Limb (tissue), 2 donors: Measurements from ENCODE around the gene MYLK.

Experiments
- DNase-seq, 2 donors: peaks; one replicate each; pipeline ENCODE4 v3.0.0-alpha.2; 2016; ENCODE audit errors: extremely low spot score in 2 of 2

MYLK gene

DNA sequence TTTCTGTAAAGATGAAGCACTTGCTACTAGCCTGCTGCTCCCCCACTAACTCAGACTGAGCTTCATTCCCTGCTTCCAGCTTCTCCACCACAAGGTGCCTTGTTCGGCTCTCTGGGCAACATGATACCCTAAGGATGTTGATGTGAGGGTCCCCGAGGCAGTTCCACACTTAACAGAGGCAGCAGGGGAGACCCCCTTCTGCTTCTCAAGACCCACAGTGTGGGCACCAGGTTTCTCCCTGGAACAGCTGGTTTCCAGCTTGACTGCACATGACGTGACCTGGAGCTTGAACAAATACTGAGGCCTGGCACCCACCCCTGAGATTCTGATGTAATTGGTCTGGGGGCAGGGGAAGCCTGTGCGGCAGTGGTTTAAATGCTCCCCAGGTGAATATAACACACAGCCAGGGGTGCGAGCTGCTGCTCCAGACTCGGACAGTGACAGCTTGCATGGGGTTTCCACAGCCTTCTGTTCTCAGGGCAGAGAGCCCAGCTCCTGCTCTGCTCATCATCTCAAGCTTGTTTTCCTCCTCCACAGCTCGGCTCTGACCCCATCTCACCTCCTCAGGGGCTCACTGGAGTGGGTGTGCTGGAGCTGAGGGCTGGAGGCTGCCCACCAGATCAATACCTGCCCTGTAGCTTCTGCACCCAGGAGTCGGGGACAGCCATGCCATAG is 204.3 kb downstream of the MYLK start:
- no peak for DNase-seq

DNA sequence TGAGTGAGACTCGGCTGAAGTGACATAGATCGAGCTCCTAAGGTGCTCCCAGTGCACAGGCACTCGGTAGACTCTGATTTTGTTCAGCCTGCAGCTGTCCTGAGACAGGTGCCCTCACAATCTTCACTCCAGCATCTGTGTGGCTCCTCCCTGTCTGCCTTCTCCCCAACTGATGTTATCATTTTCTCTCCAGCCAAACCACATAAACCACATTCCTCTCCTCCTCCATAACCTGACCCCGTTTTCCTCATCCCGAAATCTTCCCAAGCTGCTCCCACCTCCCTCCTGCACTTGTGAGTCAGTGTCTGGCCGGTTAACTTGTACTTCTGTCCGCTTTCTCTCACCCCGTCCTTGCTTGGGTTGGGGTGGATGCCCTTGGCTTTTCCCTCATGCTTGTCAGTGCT is 206.0 kb downstream of the MYLK start:
- DNase-seq = no peak

DNA sequence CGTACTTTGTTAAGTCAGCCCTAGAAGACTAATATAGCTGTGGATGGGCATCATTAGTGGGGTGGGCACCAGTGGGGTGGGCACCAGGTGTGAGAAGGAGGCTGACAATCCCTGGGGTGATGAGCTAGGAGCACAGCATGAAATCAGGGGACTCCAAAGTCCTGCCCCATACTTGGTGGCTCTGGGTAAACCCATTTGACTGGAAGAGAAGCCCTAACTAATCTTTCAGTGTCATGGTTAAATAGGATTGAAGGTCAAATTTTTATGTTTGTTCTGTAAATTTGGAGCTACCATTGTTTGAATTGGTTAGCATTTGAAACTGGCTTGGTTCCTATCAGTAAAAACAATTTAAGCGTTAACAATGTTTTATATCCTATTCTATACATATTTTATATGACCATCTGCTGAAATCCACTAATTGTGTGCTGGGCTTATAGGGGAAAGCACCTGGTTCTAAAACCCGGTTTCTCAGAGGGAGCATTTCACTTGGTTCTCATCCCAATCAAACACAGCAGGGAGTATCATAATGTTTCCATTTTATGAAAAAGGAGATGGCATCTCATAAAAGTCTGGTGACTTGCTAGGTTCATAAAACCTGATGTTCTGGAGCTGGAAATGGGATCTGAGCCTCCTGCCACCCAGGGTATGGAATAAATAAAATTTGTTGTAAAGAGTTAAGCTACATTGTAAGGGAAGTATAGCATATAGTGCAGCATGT is 211.5 kb downstream of the MYLK start:
- no peak for DNase-seq

- no peak for DNase-seq
Observed at GRCh38 chr3:123670743-123671142, 213.4 kb downstream of the MYLK start.

DNA sequence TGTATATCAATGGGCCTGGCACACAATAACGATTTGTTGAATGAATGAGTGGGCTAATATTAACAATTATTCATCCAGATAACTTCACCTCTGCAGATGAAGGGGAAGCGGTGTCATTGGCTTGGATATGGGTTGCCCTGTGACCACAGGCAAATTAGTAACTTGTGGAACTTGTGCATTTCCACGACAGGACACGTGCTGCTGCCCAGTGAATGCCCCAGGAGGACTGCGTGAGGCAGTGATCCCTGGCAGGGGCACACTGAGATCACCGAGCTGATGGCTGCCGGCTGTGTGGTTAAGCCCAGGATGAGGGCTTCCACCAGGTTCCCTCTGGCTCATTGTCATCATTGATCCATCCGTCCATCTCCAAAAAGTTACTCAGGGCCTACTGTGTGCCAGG is 215.2 kb downstream of the MYLK start:
- DNase-seq = no peak

DNA sequence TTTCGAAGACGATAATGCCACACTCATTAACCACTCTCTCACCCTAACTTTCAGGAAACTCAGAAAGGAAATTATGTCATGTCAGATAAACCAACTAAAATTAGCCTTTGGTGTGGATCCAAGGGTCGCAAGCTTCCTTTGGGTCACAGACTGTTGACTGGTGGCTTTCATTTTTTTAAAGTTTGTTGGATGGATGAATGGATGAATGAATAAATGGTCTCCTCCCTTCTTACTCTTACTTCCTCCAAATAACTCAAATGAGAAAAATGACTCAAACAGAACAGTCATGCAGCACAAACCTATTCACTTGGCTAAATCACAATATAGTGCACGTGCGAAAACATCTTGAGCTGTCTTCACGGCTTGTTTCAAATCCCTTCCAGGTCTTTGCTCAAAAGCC is 216.3 kb downstream of the MYLK start:
- DNase-seq = no peak

DNA sequence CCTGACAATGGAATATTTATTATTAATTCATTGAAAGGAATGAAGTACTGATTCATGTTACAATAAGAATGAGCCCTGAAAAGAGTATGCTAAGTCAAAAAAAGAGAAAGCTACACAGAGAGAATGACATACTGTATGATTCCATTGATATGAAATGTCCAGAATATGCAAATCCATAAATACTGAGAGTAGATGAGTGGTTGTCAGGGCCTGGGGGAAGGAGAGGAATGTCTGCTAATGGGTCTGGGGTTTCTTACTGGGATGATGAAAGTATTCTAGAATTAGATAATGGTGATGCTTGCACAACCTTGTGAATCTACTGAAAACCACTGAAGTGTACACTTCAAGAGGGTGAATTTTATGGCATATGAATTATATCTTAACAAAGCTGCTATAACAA is 219.4 kb downstream of the MYLK start:
- no peak for DNase-seq

DNA sequence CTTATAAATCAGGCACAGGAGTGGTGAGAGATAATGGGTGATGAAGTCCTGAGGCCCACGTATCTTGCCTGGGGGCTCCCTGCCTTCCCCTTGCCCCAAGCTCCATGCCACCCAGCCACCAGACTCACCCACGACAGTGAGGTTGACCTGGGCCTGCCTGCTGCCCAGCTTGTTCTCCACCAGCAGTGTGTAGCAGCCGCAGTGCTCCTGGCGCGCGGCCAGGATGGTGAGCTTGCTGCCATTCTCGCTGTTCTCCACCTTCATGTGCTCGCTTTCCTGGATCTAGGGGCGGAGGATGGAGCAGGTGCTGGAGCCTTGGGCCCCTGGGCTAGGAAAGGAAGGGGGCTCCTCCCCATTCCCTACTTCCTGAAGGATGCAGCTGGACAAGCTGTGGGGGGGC is 220.2 kb downstream of the MYLK start:
- no peak for DNase-seq

GRCh38 chr3:123661973-123662372 is 222.2 kb downstream of the MYLK start:
- no peak for DNase-seq

GRCh38 chr3:123660900-123661299 is 223.2 kb downstream of the MYLK start:
- peak; percentile 88 to 90 for DNase-seq

GRCh38 chr3:123660141-123660675 is 223.9 kb downstream of the MYLK start:
- DNase-seq = no peak

DNA sequence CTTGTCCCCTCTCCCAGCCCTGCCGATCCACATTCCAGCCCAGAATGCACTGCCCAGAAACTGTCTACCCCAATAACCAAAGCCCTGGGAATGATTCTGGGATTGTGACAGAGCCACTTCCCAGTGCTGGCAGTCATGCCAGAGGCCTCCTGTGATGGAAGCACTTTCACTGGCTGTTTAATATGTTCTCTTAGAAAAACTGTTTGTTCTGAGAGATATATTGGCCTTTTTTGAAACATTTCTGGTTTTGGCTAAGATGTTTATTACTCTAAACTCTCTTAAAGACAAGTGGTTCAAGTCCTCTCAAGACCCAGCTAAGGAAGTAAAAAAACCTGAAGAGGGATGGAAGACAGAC is 225.3 kb downstream of the MYLK start:
- DNase-seq = no peak

GRCh38 chr3:123658118-123658851 is 225.8 kb downstream of the MYLK start:
- DNase-seq = no peak

DNA sequence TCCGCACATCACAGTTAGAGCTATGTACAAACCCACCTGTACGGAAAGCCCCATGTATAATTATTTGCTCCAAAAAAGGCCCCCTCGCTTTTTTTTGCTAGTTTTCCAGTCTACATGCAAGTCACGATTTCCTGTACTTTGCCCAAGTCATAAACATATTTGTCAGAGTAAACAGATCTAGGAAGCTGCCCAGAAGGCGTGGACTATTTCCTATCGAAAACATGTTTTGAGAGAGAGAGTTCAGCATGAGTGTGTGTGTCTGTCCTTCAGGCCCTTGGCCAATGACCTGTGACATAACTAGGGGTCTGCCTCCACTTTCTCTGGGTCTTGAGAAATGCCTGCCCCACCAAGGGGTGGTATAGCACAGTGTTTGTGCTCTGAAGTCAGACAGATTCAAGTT is 226.6 kb downstream of the MYLK start:
- no peak for DNase-seq

DNA sequence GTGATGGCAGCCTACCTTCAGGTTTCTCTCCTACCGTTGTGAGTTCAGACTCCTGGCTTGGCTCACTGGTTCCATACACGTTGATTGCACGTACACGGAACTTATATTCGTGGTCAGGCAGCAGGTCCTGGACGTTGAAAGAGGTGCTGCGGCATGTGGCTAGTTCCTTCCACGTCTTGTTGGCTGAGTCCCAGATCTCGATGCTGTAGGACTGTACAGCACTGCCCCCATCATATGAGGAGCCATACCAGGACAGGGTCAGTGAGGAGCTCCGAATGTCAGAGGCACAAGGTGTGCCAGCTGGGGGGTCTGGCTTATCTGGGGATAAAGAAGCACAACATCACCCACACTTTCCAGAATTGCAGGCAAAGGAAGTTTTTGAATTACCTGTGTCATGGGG is 227.0 kb downstream of the MYLK start:
- no peak for DNase-seq

DNA sequence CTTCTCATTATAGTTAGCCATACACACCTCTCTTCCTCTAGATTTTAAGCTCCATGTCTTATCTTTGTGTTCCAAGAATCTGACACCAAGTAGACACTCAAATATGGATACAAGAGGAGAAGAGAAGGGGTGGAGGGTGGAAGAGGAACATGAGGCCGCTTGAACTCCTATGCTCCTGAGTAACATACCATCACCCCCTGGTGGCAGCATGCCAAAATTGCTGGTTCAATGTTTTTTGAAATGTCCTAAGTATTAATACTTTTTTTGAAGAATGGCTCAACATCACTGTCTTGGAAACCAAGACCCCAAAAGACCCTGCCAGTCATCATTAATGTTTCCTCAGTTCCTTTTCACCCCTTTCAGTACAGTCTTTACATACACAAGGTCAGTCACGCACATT is 227.4 kb downstream of the MYLK start:
- DNase-seq = no peak

GRCh38 chr3:123656274-123656673 is 227.9 kb downstream of the MYLK start:
- DNase-seq = no peak

GRCh38 chr3:123655400-123655799 is 228.7 kb downstream of the MYLK start:
- DNase-seq = no peak

DNA sequence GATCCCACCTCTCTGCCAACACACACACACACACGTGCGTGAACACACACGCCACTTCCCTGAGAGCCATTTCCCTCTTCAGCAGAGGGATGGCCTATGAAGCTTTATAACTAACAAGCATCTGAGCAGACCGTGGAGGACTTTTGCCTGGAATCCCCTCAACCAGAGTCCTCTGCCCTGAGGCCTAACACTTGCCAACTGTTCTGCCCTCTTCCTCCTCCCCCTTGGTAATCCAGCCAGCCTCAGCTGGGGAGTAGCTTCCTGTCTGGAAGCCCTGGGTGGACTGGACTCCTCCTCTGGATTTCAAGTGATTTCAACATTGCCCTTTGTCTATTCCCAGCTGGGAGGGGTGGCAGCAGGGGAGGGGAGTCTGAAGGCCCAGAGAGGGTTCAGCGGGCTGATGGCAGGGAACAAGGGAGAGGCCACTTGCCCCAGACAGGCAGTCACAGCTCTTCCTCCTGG is 230.9 kb downstream of the MYLK start:
- peak; percentile 21 to 48 for DNase-seq

DNA sequence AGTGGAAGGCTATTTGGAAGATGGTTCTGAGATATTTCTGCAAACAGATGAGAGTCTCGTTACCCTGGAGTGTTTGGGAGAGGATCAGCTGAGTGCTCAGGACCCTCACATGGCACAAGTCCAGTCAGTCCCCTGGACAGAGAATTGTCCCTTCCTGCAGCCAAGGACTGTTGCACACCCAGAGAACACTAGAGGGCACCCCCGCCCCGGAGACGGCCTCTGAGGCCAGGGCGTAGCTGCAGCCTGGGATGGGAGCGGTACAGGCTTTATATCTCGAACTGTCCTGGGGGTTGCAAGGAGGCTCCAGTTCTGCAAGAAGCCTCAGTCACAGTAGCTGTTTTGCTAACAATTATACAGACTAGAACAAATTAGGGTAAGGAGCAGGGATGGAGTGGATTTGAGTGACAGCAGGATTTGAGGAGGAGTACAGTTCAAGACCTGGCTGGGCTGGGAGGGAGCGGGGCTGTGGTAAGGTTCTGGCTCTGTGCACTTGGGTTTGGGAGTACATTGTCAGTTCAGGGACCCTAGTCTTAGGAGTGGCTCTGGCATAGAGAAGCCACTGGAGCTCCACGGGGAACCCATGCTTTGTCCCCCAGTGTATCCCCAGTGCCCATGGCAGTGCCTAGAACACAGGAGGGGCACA is 231.7 kb downstream of the MYLK start:
- DNase-seq = peak; percentile 89 to 92

DNA sequence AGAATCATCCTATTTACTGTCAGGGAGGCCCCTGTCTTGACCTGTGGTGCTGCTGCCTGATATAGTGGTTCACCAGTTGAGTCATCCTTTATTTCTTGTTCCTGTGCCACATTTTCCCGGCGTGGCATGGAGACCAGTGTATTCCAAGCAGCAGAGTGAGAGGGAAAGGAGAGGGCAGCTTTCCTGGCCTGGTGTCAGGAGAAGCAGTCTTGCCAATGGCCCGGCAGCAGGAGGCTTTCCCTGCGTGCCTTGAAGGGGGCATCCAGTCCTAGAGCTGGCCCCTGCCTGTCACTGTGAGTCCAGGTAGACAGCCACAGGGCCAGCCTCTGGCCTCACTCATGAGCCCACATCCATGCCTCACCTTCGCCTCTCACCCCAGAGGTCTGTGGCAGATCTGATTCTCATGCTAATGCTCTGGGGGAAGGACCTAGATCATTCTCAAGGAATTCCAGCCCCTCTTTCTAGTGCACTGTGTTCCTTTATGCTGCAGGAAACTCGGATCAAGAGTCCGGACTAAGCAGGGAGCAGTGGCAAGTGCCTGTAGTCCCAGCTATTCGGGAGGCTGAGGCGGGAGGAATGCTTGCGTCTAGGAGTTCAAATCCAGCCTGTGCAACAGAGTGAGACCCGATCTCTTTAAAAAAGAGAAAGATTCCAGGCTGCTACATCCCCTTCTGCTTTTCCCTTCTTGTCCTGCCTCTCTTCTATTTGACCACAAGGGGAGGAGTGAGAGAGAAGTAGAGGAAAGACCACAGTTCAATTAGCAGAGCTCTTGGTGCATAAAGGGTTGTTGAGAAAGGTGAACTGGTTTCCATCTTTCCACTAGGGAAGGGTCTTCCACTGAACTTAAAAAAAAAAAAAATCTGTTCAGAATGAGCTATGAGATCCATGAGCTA is 232.4 kb downstream of the MYLK start:
- DNase-seq = no peak
